PC-9 (cell line): Measurements from ENCODE around the gene AEBP1. TPM values are rescaled to one million over a fixed set of nuclear protein-coding genes. Genes with fewer than 3 reads are reported as not detected.

Experiments used
- BruUV-seq: library from RNA; stranded (reverse); fragments of 400-500 nt; replicated peaks from 2 replicates; lab custom pipeline; 2021; lab: Mats Ljungman, UMichigan
- CTCF ChIA-PET: fragments of 300-600 bp; sonication (Branson Sonifier 250); formaldehyde crosslinking; loops from one replicate; lab custom pipeline; 2022; ENCODE audit warnings: antibody characterized with exemption; lab: Charles Lee
- POLR2A ChIA-PET: fragments of 300-600 bp; sonication (Branson Sonifier 250); formaldehyde crosslinking; loops from one replicate; lab custom pipeline; 2022; ENCODE audit warnings: antibody characterized with exemption; ENCODE audit not compliant: unreplicated experiment; lab: Charles Lee
- DNase-seq, 2 experiments: peaks; one replicate each; pipeline versions ENCODE4 v3.0.0 to v3.0.0-alpha.2; 2015 to 2022; ENCODE audit warnings: mixed read lengths in 1 of 2
- H2AFZ ChIP-seq: fragments of 200-600 bp; sonication (generic); 2 replicates; pipeline ENCODE4 v1.8.1; 2017; ENCODE audit warnings: antibody characterized with exemption
- H3F3A ChIP-seq: fragments of 200-600 bp; sonication (generic); 2 replicates; pipeline ENCODE4 v1.8.1; 2017; ENCODE audit warnings: antibody characterized with exemption, mild to moderate bottlenecking, low read depth; ENCODE audit not compliant: insufficient read depth
- H3K27ac ChIP-seq: fragments of 200-600 bp; sonication (generic); 2 replicates; pipeline ENCODE4 v1.6.1; 2016; ENCODE audit warnings: mixed run types
- H3K27me3 ChIP-seq: fragments of 200-600 bp; sonication (generic); 2 replicates; pipeline ENCODE4 v1.6.1; 2016; ENCODE audit warnings: low read depth, mixed run types; ENCODE audit not compliant: insufficient read depth
- H3K36me3 ChIP-seq: fragments of 200-600 bp; sonication (generic); 2 replicates; pipeline ENCODE4 v1.6.1; 2016; ENCODE audit warnings: low read depth, mixed run types
- H3K4me1 ChIP-seq: fragments of 200-600 bp; sonication (generic); replicated peaks from 2 replicates; pipeline ENCODE4 v1.6.1; 2016; ENCODE audit warnings: mixed run types; ENCODE audit not compliant: insufficient read depth
- H3K4me2 ChIP-seq: fragments of 200-600 bp; sonication (generic); 2 replicates; pipeline ENCODE4 v1.6.1; 2017; ENCODE audit warnings: mixed run types
- H3K4me3 ChIP-seq: fragments of 200-600 bp; sonication (generic); 2 replicates; pipeline ENCODE4 v1.6.1; 2016; ENCODE audit warnings: mixed run types
- H3K79me2 ChIP-seq: fragments of 200-600 bp; sonication (generic); 2 replicates; pipeline ENCODE4 v1.6.1; 2017; ENCODE audit warnings: low read depth, mixed run types
- H3K9me2 ChIP-seq: fragments of 200-600 bp; sonication (generic); 2 replicates; pipeline ENCODE4 v1.8.1; 2017; ENCODE audit warnings: mild to moderate bottlenecking; ENCODE audit not compliant: insufficient read depth
- H3K9me3 ChIP-seq: fragments of 200-600 bp; sonication (generic); 2 replicates; pipeline ENCODE4 v1.8.1; 2016; ENCODE audit warnings: low read depth; ENCODE audit not compliant: insufficient read depth
- H4K20me1 ChIP-seq: fragments of 200-600 bp; sonication (generic); 2 replicates; pipeline ENCODE4 v1.8.1; 2017; ENCODE audit not compliant: insufficient read depth
- EZH2 ChIP-seq: fragments of 200-600 bp; sonication (generic); IDR thresholded peaks from 2 replicates; pipeline ENCODE4 v1.8.0; 2017; ENCODE audit warnings: antibody characterized with exemption, low read depth
- intact Hi-C: fragments of 100-400 bp; cut with micrococcal nuclease; formaldehyde crosslinking; loops from one replicate; pipeline ENCODE4 v1.10.0; 2022; ENCODE audit not compliant: unreplicated experiment
- total RNA-seq: library from RNA; stranded (reverse); gene quantifications from 2 replicates; pipeline ENCODE4 v1.2.3, GENCODE V29; 2021
- TF ChIP-seq, protein P1 (sequence below): fragments of 200-600 bp; sonication (generic); conservative IDR thresholded peaks from 2 replicates; pipeline ENCODE4 v1.6.1; 2017; ENCODE audit warnings: mixed run types, antibody characterized with exemption, mild to moderate bottlenecking, moderate library complexity

Gene AEBP1
- total RNA-seq, 1 experiment from 2014 or later, result 0.33 TPM

DNA sequence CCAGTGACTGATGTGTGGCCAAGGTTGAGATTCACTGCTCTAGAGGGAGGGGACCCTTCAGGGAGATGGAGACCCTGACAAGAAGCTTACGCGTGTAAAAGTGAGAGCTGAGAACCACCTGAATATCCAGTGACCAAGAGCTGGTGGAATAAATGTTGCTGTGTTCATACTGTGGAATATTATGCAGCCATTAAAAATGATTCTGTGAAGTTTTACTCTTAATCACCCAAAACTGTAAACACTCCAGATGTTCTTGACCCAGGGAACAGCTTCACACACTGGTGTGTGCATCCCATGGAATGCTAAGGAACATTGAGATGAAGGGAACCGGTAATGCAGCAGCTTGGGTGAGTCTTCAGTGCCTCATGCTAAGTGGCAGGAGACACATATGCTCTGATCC lies 17.5 kb upstream of the AEBP1 start:
- POLR2A ChIA-PET, result no interaction called here

DNA sequence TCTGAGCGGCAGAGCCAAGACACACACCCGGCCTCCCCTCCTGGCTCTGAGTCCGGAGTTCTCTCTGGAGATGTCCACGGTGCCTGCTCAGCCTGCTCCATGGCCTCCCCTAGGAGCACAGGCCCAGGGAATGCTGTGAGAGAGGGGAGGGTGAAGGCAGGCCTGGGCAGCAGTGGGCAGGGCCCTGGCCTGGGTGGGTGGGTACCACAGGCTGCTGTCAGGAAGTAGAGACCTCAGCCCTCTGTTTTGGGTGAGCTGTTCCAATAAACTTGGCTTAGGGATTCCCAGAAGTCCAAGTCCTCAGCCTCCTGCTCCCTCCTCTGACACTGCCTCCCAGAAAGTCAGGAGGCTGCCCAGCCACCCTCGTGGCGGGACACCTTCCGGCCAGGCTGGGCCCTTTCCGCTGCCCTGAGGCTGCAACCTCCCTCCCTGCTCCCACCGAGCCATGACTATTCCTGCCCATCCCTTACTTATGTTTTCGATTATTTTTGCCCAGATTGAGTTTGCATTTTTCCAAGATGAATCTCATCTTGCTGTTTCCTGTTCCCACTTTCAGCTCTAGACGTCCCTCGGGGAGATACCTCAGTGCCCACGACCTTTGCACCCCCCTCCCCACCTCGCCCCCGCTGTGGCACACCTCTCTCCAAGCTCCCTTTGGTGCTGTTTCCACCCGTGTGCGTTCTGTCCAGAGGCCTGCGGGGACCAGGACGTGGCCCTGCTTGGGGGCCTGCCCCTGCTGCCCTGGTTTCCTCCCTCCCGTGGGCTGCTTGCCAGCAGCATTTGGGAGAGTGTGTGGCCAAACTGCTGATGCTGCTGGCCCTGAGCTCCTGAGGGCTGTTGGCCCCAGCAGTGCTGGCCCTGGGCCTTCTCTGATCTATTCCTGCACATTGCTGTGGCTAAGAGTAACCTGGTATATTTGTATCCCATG lies 16.0 kb upstream of the AEBP1 start:
- Histone ChIP-seq H3K36me3 (no peaks in the 10 kb centered on the region), H2AFZ (no peak overlapping the region), H3K79me2 (no peaks in the 10 kb centered on the region), H4K20me1 (no peaks in the 10 kb centered on the region), H3K9me3 (no peaks in the 10 kb centered on the region), H3K4me1 (peaks cover 9% of the 10 kb centered on the region; the same call in 1 of the 2 replicates), H3K27me3 (no peaks in the 10 kb centered on the region), H3K4me3 (no peak overlapping the region), H3K9me2 (no peaks in the 10 kb centered on the region), H3K4me2 (no peak overlapping the region), H3F3A (peaks cover 9% of the 10 kb centered on the region; the same call in 1 of the 2 replicates), H3K27ac (no peak overlapping the region)
- TF ChIP-seq EZH2, result no peak
- TF ChIP-seq, protein P1, sequence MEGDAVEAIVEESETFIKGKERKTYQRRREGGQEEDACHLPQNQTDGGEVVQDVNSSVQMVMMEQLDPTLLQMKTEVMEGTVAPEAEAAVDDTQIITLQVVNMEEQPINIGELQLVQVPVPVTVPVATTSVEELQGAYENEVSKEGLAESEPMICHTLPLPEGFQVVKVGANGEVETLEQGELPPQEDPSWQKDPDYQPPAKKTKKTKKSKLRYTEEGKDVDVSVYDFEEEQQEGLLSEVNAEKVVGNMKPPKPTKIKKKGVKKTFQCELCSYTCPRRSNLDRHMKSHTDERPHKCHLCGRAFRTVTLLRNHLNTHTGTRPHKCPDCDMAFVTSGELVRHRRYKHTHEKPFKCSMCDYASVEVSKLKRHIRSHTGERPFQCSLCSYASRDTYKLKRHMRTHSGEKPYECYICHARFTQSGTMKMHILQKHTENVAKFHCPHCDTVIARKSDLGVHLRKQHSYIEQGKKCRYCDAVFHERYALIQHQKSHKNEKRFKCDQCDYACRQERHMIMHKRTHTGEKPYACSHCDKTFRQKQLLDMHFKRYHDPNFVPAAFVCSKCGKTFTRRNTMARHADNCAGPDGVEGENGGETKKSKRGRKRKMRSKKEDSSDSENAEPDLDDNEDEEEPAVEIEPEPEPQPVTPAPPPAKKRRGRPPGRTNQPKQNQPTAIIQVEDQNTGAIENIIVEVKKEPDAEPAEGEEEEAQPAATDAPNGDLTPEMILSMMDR, result no peak
- intact Hi-C loops, result no loop called here
- ChIA-PET CTCF (no interaction called here), POLR2A (no interaction called here)
- DNase-seq, result no peak
- BruUV-seq, result no TSS peak

More for the DNA sequence above, 17.5 kb upstream of the AEBP1 start:
- no peak overlapping the region for H3K4me3 ChIP-seq
- no peaks in the 10 kb centered on the region for H4K20me1 ChIP-seq
- no peak overlapping the region for H3K4me2 ChIP-seq
- H3F3A ChIP-seq, result peaks cover 14% of the 10 kb centered on the region; the same call in 1 of the 2 replicates
- no peak overlapping the region for H2AFZ ChIP-seq
- no peaks in the 10 kb centered on the region for H3K9me3 ChIP-seq
- no peaks in the 10 kb centered on the region for H3K27me3 ChIP-seq
- CTCF ChIA-PET, result no interaction called here
- no peaks in the 10 kb centered on the region for H3K36me3 ChIP-seq
- no peak overlapping the region for H3K27ac ChIP-seq
- H3K79me2 ChIP-seq, result peaks cover 3% of the 10 kb centered on the region; the same call in 1 of the 2 replicates
- TF ChIP-seq EZH2, result no peak
- TF ChIP-seq, protein P1, result no peak
- intact Hi-C loops, result no loop called here
- peaks cover 10% of the 10 kb centered on the region; the same call in 1 of the 2 replicates for H3K4me1 ChIP-seq
- no peak for DNase-seq
- H3K9me2 ChIP-seq, result no peaks in the 10 kb centered on the region
- BruUV-seq, result no TSS peak

DNA sequence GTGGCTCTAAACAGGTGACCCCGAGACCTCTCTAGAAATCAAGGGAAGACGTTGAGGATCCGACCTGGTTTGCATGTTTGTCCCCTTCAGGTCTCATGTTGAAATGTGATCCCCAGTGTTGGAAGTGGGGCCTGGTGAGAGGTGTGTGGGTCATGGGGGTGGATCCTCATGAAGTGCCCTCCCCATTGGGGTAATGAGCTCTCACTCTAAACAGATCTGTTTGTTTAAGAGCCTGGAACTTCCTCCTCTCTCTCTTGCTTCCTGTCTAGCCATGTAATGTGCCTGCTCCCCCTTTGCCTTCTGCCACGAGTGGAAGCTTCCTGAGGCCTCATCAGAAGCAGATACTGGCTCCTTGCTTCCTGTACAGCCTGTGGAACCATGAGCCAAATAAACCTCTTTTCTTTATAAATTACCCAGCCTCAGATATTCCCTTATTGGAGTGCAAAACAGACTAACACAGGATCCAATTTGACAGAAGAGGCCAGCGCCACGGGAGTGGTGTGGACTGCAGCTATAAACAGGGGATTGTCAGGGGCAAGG lies 11.0 kb upstream of the AEBP1 start:
- CTCF ChIA-PET, result interaction anchor here (0.6 kb wide), 1 partner anchor 380 kb away, joined by 3 read pairs; no protein-coding TSS in a partner anchor
- H3K4me2 ChIP-seq, result no peak overlapping the region
- POLR2A ChIA-PET, result no interaction called here
- no peaks in the 10 kb centered on the region for H4K20me1 ChIP-seq
- H3K27ac ChIP-seq, result no peak overlapping the region
- no TSS peak for BruUV-seq
- no peaks in the 10 kb centered on the region for H3K36me3 ChIP-seq
- TF ChIP-seq, protein P1, result no peak
- TF ChIP-seq EZH2, result no peak
- no peaks in the 10 kb centered on the region for H3K79me2 ChIP-seq
- H3F3A ChIP-seq, result no peaks in the 10 kb centered on the region
- H3K4me3 ChIP-seq, result no peak overlapping the region
- intact Hi-C loops, result no loop called here
- no peaks in the 10 kb centered on the region for H3K9me2 ChIP-seq
- H3K4me1 ChIP-seq, result peaks cover 6% of the 10 kb centered on the region; the same call in 1 of the 2 replicates
- no peaks in the 10 kb centered on the region for H3K9me3 ChIP-seq
- H3K27me3 ChIP-seq, result no peaks in the 10 kb centered on the region
- H2AFZ ChIP-seq, result no peak overlapping the region; the same call in 1 of the 2 replicates
- DNase-seq, result no peak
